Fibroblast of lung (primary cell): ENCODE results near the gene IGSF11. TPM values are rescaled to one million over a fixed set of nuclear protein-coding genes. Genes with fewer than 3 reads are reported as not detected.

Source experiments
- DNase-seq, 2 donors: peaks; one replicate each; pipeline versions ENCODE4 v3.0.0 to v3.0.0-alpha.2; 2010; ENCODE audit warnings: low read depth in 2 of 2
- H2AFZ ChIP-seq: 2 replicates; pipeline ENCODE4 v1.5.1; 2012; ENCODE audit warnings: low read length, control low read depth, inconsistent platforms
- H3K27ac ChIP-seq: 2 replicates; pipeline ENCODE4 v1.5.1; 2011; ENCODE audit warnings: low read length, control low read depth; ENCODE audit not compliant: insufficient read depth
- H3K27me3 ChIP-seq: 2 replicates; pipeline ENCODE4 v1.5.1; 2011; ENCODE audit warnings: mild to moderate bottlenecking, low read length; ENCODE audit not compliant: control insufficient read depth, insufficient read depth
- H3K36me3 ChIP-seq: 2 replicates; pipeline ENCODE4 v1.5.1; 2011; ENCODE audit warnings: low read length; ENCODE audit not compliant: control insufficient read depth, insufficient read depth
- H3K4me1 ChIP-seq: 2 replicates; pipeline ENCODE4 v1.5.1; 2011; ENCODE audit warnings: low read length; ENCODE audit not compliant: control insufficient read depth, insufficient read depth; ENCODE audit errors: extremely low read depth
- H3K4me2 ChIP-seq: 2 replicates; pipeline ENCODE4 v1.5.1; 2011; ENCODE audit warnings: low read length, control low read depth; ENCODE audit not compliant: insufficient read depth; ENCODE audit errors: extremely low read depth
- H3K4me3 ChIP-seq, 4 experiments: fragments of 200-600 bp in 1 of 4; sonication (generic) in 1 of 4; replicated peaks in 1 of 4; 2 replicates each; pipeline ENCODE4 v1.5.1; 2011 to 2016; ENCODE audit warnings: low read length in 4 of 4, low read depth in 3 of 4, mild to moderate bottlenecking in 3 of 4, control low read depth in 2 of 4, inconsistent platforms in 1 of 4, mixed read lengths in 1 of 4; ENCODE audit not compliant: insufficient read depth in 1 of 4; ENCODE audit errors: control extremely low read depth in 1 of 4
- H3K79me2 ChIP-seq: 2 replicates; pipeline ENCODE4 v1.5.1; 2012; ENCODE audit warnings: mild to moderate bottlenecking, low read length, inconsistent platforms; ENCODE audit not compliant: control insufficient read depth, insufficient read depth
- H3K9ac ChIP-seq: 2 replicates; pipeline ENCODE4 v1.5.1; 2011; ENCODE audit warnings: mild to moderate bottlenecking, low read length, control low read depth; ENCODE audit not compliant: insufficient read depth
- H3K9me3 ChIP-seq: 2 replicates; pipeline ENCODE4 v1.5.1; 2012; ENCODE audit warnings: low read depth, low read length; ENCODE audit not compliant: control insufficient read depth, insufficient read depth
- H4K20me1 ChIP-seq: 2 replicates; pipeline ENCODE4 v1.5.1; 2011; ENCODE audit warnings: low read length; ENCODE audit not compliant: control insufficient read depth, insufficient read depth; ENCODE audit errors: extremely low read depth
- EZH2 ChIP-seq: IDR thresholded peaks from 2 replicates; pipeline ENCODE4 v1.5.1; 2012; ENCODE audit warnings: low read length, control low read depth, mild to moderate bottlenecking; ENCODE audit errors: missing control alignments
- polyA plus RNA-seq, 2 donors: library from polyadenylated mRNA; depleted of rRNA in 1 of 2; stranded (reverse) in 1 of 2; unstranded in 1 of 2; fragments of >200 nt; gene quantifications; 2 replicates each; pipeline ENCODE4 v1.2.1, GENCODE V29; 2011 to 2012; ENCODE audit warnings: missing spikeins in 1 of 2
- total RNA-seq: library from RNA; depleted of rRNA; stranded (reverse); fragments of >200 nt; gene quantifications from 2 replicates; pipeline ENCODE4 v1.2.1, GENCODE V29; 2014
- TF ChIP-seq, protein P1 (sequence below), 2 donors: IDR thresholded peaks in 1 of 2; conservative IDR thresholded peaks in 1 of 2; 1 replicate in 1 of 2; 2 replicates in 1 of 2; pipeline ENCODE4 v1.5.1; 2011 to 2012; ENCODE audit warnings: low read length in 2 of 2, control low read depth in 1 of 2, inconsistent platforms in 1 of 2, low read depth in 1 of 2, mild to moderate bottlenecking in 1 of 2

Gene IGSF11
- total and polyA plus RNA-seq, 2 donors (not counting 1 experiment from before 2014, with no cell fraction given) = under 0.01 TPM; not detected in 1

DNA sequence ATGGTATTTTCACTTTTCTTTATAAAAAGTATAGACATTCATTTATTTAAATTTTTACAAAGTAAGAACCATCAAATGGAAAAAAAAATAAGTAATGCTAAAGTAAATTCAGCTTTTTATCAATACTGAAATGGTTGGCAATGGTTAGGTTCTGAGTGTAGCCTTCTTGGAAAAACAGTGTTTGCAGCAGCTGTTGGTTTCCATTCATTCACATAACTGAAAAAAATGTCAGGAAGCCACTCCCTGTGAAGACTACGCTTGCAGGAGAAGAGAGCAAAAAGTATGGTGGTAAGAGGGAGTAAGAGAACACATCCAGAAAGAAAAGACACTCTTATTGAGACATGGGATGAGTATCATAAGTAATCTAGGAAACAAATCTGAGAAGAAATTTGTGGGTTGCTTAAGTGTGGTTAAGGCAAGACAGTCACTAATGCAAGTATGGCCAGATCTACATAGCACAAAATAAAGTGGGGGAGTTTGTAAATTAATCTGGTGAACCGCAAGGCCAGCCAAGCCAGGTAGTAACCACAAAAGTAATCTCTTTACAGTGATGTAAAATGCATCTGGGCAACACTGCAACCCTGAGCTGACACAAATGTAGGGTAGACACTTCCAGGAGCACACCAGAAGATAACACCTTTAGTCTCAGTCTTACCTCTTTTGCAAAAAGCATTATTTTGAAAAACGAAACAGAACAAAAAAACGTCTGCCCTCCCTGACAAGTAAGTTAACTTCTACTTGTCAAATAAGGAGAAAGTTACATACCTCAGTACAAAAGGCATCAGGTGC lies 133.7 kb downstream of the IGSF11 start:
- H3K27ac ChIP-seq = no peak overlapping the region
- H3K9me3 ChIP-seq = no peaks in the 10 kb centered on the region
- no peak for DNase-seq
- no peak overlapping the region for H2AFZ ChIP-seq
- TF ChIP-seq, protein P1, sequence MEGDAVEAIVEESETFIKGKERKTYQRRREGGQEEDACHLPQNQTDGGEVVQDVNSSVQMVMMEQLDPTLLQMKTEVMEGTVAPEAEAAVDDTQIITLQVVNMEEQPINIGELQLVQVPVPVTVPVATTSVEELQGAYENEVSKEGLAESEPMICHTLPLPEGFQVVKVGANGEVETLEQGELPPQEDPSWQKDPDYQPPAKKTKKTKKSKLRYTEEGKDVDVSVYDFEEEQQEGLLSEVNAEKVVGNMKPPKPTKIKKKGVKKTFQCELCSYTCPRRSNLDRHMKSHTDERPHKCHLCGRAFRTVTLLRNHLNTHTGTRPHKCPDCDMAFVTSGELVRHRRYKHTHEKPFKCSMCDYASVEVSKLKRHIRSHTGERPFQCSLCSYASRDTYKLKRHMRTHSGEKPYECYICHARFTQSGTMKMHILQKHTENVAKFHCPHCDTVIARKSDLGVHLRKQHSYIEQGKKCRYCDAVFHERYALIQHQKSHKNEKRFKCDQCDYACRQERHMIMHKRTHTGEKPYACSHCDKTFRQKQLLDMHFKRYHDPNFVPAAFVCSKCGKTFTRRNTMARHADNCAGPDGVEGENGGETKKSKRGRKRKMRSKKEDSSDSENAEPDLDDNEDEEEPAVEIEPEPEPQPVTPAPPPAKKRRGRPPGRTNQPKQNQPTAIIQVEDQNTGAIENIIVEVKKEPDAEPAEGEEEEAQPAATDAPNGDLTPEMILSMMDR (conservative IDR thresholded peaks at IDR 0.05 in 1 of 2, IDR thresholded peaks at IDR 0.05 in 1 of 2; ENCODE audit: low read depth in 1 of 2, low read length in 2 of 2) = no peak
- H3K79me2 ChIP-seq = no peaks in the 10 kb centered on the region
- no peaks in the 10 kb centered on the region for H3K27me3 ChIP-seq
- no peak overlapping the region for H3K4me3 ChIP-seq
- no peaks in the 10 kb centered on the region for H4K20me1 ChIP-seq
- no peaks in the 10 kb centered on the region for H3K4me1 ChIP-seq
- no peaks in the 10 kb centered on the region for H3K36me3 ChIP-seq
- H3K9ac ChIP-seq = no peak overlapping the region
- no peak overlapping the region for H3K4me2 ChIP-seq

DNA sequence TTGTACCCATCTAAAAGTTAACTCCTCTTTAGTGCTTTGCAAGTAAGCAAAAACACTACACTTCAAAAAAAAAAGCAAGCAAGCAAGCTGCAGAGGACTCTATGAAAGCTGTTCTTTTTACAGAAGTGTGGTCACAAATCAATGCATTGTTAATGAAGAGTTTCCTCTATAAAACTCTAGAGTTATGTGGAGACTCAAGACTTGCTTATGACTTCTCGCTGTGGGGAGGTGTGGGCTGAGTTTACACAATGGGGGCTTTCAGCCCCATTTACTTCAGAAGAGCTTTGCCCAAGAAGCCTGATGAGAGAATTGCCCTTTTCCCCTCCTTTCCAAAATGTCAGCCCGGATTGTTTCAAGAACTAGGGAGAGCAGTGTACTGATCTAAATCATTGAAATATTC lies 144.4 kb downstream of the IGSF11 start:
- no peak for DNase-seq
- Histone ChIP-seq H3K9ac (no peak overlapping the region), H3K36me3 (no peaks in the 10 kb centered on the region), H3K79me2 (no peaks in the 10 kb centered on the region), H3K4me2 (no peak overlapping the region), H2AFZ (no peak overlapping the region), H3K4me1 (no peaks in the 10 kb centered on the region), H3K4me3 (no peak overlapping the region), H3K9me3 (no peaks in the 10 kb centered on the region), H4K20me1 (no peaks in the 10 kb centered on the region), H3K27ac (no peak overlapping the region), H3K27me3 (no peaks in the 10 kb centered on the region)
- TF ChIP-seq, protein P1 (conservative IDR thresholded peaks at IDR 0.05 in 1 of 2, IDR thresholded peaks at IDR 0.05 in 1 of 2; ENCODE audit: low read depth in 1 of 2, low read length in 2 of 2) = no peak
- TF ChIP-seq EZH2 = no peak

DNA sequence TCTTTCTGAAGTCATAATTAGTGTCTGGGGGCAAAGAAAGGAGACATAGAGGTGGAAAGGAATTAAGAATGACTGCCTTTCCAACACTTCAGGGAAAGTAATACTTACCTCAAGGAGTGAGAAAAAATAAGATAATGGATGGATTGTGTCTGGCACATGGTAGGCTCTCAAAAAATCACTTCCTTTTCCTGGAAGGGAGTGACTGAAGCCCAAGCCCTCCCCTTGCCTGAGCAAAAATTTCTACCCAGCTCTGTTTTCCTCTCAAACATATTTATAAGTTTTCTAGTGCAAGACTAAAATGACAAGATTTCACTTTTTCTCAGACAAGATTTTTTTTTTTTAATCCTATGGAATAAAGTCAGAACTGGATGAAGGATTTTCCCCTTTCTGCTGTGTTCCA lies 145.0 kb downstream of the IGSF11 start:
- H3K36me3 ChIP-seq = no peaks in the 10 kb centered on the region
- DNase-seq = no peak
- H3K4me3 ChIP-seq = no peak overlapping the region
- no peak overlapping the region for H3K27ac ChIP-seq
- H4K20me1 ChIP-seq = no peaks in the 10 kb centered on the region
- H3K9me3 ChIP-seq = no peaks in the 10 kb centered on the region
- H3K4me1 ChIP-seq = no peaks in the 10 kb centered on the region
- no peak overlapping the region for H3K4me2 ChIP-seq
- H3K27me3 ChIP-seq = no peaks in the 10 kb centered on the region
- no peaks in the 10 kb centered on the region for H3K79me2 ChIP-seq
- no peak overlapping the region for H2AFZ ChIP-seq
- H3K9ac ChIP-seq = no peak overlapping the region
- TF ChIP-seq, protein P1 (conservative IDR thresholded peaks at IDR 0.05 in 1 of 2, IDR thresholded peaks at IDR 0.05 in 1 of 2; ENCODE audit: low read depth in 1 of 2, low read length in 2 of 2) = no peak
- no peak for TF ChIP-seq EZH2
